IPS-NIHi7 (cell line): ENCODE data around the gene SLC25A38.
"Not testable (repeated sequence)": the region's sequence is repeated elsewhere in the genome, so short reads cannot be mapped to it uniquely, and the experiment has no call there.

Source experiments
- DNase-seq: peaks from one replicate; pipeline ENCODE4 v3.0.0; 2012; ENCODE audit warnings: mixed read lengths; ENCODE audit errors: extremely low spot score

Gene SLC25A38

DNA sequence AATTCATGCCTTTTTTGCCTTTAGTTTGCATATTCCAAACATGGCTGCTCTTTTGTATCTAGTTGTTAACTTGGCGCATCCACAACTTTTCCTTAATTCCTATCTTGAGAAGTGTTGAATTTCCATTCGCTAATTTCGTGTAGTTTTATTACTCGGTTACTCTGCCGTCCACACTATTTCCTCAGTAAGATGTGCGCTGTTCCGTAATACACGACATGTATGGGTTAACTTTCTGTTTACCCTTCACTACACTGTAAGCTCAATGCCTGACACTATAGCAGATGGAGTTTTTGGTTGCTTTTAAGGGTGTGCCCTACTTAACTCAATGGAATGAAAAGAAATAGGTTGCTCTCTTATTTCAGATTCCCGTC lies 24.1 kb downstream of the SLC25A38 start:
- DNase-seq = no peak

DNA sequence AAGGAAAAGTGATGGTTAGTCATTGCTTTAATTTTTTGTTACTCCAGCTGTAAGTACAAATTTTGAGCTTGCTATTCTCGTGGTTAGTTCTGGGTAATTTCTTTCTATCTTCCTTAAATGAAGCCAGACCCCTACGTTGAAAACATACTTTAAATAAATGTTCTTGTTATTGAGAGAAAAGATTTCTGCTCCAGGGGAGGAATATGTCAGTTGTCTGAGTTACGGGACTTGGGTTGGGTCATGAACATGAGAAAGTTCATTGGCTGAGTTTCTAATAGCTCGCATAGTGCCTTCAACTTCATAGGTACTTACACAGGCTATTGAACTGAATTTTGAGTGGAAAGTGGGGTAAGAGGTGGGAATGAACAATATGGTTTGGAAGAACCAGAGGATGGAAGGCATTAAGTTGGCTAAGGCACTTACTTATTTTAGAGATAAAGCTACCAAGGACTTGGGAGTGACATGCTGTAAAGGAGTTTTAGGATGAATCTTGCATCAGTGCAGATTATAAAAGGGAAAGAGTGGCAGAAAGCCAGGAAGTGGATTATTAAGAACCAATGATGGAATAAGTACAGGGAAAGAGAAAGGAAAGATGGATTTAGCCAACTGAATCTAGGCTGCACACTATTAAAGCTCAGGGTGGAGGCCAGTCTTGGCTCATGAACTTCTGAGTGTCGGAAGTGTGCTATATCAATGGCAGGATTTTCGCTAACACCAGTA lies 24.8 kb downstream of the SLC25A38 start:
- no peak for DNase-seq

DNA sequence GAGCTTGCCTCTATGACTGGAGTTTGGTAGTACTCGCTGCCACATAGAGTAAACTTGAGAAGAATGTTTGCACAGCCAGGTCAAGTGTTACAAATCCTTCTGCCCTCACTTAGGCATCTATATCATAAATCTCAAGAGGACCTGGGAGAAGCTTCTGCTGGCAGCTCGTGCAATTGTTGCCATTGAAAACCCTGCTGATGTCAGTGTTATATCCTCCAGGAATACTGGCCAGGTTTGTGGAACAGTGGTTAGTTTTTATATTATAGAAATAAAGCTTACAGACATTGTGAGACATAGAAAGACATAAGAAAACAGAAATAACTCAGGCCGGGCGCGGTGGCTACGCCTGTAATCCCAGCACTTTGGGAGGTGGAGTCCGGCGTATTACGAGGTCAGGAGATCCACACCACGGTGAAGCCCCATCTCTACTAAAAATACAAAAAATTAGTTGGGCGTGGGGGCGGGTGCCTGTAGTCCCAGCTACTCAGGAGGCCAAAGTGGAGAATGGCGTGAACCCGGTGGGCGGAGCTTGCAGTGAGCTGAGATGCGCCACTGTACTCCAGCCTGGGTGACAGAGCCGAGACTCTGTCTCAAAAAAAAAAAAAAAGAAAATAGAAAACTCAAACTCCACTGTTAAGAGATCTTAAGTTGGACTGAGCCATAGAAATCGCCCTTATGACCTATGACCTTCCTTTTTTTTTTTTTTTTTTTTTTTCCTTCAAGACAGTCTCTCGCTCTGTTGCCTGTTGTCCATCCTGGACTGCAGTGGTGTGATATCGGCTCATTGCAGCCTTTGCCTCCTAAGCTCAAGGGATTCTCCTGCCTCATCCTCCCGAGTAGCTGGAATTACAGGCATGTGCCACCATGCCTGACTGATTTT lies 25.6 kb downstream of the SLC25A38 start:
- DNase-seq = no peak

- DNase-seq = no peak
Measured at GRCh38 chr3:39409514-39410136, 26.5 kb downstream of the SLC25A38 start.

- DNase-seq = no peak
Measured at GRCh38 chr3:39410893-39411292, 27.7 kb downstream of the SLC25A38 start.

DNA sequence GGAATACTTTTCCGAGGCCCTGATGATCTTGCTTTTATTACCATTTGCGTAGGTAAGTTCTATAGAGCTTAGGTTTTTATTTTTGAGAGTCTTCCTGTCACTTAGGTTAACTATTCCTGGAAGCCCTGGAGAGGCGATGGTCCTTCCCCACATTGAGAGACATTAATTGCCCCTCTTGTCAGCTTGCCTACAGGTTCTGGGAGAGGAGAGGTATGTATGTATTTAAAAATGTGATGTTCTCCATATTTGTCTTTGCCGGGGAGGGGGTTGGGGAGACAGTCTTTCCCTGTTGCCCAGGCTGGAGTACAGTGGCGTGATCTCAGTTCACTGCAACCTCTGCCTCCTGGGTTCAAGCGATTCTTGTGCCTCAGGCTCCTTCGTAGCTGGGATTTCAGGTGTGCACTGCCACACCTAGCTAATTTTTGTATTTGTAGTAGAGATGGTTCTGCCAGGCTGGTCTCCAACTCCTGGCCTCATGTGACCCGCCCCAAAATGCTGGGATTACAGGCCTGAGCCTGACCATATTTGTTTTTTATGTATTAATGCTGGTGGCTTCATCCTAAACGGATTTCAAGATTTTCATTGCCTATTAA lies 29.6 kb downstream of the SLC25A38 start:
- DNase-seq = no peak

GRCh38 chr3:39413691-39414420 lies 30.7 kb downstream of the SLC25A38 start:
- no peak for DNase-seq

DNA sequence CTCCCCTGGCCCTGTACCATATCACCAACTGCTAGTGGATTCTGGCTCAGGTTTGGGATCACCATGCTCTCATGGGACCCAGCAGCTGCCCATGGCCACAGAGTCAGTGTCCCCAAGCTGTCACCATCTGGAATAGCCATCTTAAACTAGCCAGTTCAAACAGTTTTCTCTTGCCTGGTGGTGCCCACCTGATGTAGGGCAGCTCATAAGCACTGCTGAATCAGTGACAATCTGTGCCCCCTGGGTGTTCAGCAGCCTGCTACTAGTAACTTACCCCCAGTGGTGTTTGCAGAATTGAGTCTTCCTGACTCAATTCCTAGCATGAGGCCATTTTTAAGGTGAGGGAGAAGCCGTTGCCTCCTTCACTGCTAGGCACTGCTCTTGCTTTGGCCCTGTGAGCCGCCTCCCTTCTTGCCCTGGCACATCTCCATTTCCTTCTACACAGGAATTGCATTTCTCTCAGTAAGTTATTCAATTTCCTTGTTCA lies 31.3 kb downstream of the SLC25A38 start:
- DNase-seq = no peak

DNA sequence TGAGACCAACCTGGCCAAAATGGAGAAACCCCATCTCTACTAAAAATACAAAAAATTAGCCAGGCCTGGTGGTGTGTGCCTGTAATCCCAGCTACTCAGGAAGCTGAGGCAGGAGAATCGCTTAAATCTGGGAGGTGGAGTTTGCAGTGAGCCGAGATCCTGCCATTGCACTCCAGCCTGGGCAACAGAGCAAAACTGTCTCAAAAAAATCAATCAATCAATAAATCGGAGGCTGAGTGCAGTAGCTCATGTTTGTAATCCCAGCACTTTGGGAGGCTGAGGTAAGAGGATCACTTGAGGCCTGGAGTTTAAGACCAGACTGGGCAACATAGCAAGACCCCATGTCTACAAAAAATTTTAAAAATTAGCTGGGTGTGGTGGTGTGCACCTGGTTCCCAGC lies 32.1 kb downstream of the SLC25A38 start:
- not testable (repeated sequence) for DNase-seq

DNA sequence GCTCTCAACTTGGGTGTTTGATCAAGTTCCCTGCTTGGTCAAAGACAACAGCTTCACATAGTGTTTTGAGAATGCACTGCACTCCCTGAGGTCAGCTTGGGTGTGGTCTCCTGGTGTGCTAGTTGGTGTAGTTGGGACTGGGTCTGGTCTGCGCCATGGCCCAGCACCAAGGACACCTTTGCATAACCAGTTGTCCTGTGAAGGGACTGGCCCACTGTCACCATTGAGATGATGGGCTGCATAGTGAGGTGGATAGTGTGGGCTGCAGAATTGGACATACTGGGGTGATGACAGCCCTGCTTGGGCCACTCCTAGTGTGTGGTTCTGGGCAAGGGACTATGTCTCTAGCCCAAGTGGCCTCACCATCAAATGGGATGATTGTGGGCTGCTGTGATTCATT lies 32.8 kb downstream of the SLC25A38 start:
- DNase-seq = no peak

GRCh38 chr3:39416998-39417397 lies 33.8 kb downstream of the SLC25A38 start:
- not testable (repeated sequence) for DNase-seq

DNA sequence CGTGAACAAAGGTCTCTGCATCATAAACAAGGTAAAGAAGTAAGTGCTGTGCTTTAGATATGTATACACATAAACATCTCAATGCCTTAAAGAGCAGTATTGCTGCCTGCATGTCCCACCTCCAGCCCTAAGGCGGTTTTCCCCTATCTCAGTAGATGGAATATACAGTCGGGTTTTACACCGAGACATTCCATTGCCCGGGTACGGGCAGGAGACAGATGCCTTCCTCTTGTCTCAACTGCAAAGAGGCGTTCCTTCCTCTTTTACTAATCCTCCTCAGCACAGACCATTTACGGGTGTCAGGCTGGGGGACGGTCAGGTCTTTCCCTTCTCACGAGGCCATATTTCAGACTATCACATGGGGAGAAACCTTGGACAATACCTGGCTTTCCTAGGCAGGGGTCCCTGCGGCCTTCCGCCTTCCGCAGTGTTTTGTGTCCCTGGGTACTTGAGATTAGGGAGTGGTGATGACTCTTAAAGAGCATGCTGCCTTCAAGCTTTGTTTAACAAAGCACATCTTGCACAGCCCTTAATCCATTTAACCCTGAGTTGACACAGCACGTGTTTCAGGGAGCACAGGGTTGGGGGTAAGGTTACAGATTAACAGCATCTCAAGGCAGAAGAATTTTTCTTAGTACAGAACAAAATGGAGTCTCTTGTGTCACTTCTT lies 35.5 kb downstream of the SLC25A38 start:
- not testable (repeated sequence) for DNase-seq

DNA sequence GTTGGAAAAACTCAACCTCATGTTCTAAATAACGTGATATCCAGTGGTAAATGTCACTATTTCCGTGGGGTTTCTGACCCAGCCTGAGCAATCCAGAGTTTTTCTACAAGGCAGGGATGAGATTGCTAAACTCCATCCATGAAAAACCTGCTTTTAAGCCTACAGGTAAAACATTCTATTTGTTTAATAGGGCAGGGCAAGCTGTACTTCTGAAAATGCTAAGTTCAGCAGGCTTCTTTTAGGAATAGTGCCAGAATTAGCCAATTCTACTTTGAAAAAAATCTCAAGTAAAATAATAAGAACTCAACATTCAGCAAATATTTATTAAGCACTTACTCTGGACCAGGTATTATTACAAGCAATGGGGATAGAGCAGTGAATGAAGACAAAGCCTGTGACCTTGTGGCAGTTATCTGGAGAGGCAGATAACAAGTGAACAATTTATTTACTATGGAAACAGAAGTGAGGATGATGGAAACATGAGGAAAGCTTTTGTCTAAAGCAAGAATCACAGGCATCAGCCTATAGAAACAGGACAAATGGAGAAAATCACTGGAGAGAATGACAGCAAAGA lies 36.7 kb downstream of the SLC25A38 start:
- no peak for DNase-seq

- no peak for DNase-seq
Measured at GRCh38 chr3:39420543-39420942, 37.4 kb downstream of the SLC25A38 start.

- DNase-seq = no peak
Measured at GRCh38 chr3:39423436-39423970, 40.3 kb downstream of the SLC25A38 start.

DNA sequence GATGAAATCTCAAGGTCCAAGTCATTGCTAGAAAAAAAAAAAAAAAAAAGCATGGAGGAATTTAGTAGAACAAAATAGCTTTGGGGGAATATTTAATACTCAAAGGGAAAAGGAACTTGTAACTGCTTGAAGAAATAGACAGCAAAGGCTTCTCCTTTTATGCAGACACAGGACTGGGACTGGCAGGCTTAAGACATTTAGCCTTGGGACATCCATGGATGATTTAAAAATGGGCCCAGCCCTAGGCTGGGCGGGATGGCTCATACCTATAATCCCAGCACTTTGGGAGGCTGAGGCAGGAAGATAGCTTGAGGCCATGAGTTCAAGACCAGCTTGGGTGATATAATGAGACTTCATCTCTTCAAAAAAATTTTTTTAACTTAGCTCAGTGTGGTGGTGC lies 43.1 kb downstream of the SLC25A38 start:
- DNase-seq = no peak

GRCh38 chr3:39427506-39427905 lies 44.3 kb downstream of the SLC25A38 start:
- no peak for DNase-seq

- no peak for DNase-seq
Measured at GRCh38 chr3:39428745-39429201, 45.6 kb downstream of the SLC25A38 start.

DNA sequence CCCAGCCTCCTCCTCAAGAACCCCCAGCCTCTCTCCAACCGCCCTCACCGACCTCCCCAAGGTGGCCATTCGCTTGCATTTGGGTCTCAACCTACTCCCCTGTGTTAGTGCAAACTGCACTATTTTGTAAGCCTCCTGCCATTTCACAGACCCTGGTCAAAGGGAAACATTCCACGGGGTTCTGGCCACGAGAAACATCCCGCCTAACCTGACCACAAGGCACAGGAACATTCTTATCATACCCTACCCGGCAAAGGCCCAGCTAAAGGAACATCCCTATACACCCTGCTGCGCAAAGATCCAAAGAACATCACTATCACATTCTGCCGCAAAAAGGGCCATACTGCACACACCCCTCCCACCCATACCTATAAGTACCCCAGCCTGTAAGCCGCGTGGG lies 46.3 kb downstream of the SLC25A38 start:
- DNase-seq = no peak

GRCh38 chr3:39432342-39432741 lies 49.2 kb downstream of the SLC25A38 start:
- no peak for DNase-seq
